CD4-positive, alpha-beta T cell treated with Interleukin-21 for 1 hour (primary cell): ENCODE data around the gene NSD2.
"Not testable (repeated sequence)": the region's sequence is repeated elsewhere in the genome, so short reads cannot be mapped to it uniquely, and the experiment has no call there.

Source experiments
- DNase-seq: peaks from one replicate; pipeline ENCODE4 v3.0.0-alpha.2; 2020

NSD2 gene

GRCh38 chr4:1842339-1842895, 28.8 kb upstream of the NSD2 start:
- DNase-seq = no peak

GRCh38 chr4:1842993-1843448, 28.2 kb upstream of the NSD2 start:
- DNase-seq = no peak

DNA sequence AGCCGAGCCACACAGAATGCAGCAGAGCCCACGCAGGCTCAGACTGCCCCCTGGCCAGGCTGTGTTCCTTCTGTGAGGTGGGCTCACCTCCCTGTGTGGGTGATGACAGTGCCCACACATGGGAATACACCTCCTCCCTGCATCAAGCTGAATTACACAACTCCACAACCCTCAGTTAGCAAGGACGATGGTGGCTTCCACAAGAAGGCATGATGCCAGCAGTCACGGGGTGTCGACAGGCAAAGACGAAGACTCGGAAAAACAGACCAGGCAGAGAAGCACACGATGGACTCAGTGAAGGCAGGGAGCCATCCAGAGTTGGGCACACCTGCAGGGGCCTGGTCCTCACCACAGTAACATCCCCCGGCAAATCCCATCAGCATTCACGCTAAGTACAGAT, 27.3 kb upstream of the NSD2 start:
- no peak for DNase-seq

- not testable (repeated sequence) for DNase-seq
Observed at GRCh38 chr4:1844618-1845017, 26.6 kb upstream of the NSD2 start.

GRCh38 chr4:1846580-1846979, 24.6 kb upstream of the NSD2 start:
- no peak for DNase-seq

DNA sequence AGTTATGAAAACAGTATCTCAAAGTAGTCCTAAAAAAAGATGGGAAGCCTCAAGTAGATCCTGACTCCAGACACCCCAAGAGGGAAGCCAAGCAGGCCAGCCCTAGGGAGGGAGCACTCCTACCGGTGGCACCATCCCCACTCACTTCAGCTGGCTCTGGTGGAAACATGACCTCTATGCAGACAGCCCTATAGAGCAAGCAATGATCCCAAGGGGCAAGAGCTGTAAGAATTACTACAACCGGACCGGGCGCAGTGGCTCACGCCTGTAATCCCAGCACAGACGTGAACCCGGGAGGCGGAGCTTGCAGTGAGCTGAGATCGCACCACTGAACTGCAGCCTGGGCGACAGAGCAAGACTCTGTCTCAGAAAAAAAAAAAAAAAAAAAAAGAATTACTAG, 20.9 kb upstream of the NSD2 start:
- DNase-seq = no peak

GRCh38 chr4:1851160-1851559, 20.0 kb upstream of the NSD2 start:
- DNase-seq = no peak

DNA sequence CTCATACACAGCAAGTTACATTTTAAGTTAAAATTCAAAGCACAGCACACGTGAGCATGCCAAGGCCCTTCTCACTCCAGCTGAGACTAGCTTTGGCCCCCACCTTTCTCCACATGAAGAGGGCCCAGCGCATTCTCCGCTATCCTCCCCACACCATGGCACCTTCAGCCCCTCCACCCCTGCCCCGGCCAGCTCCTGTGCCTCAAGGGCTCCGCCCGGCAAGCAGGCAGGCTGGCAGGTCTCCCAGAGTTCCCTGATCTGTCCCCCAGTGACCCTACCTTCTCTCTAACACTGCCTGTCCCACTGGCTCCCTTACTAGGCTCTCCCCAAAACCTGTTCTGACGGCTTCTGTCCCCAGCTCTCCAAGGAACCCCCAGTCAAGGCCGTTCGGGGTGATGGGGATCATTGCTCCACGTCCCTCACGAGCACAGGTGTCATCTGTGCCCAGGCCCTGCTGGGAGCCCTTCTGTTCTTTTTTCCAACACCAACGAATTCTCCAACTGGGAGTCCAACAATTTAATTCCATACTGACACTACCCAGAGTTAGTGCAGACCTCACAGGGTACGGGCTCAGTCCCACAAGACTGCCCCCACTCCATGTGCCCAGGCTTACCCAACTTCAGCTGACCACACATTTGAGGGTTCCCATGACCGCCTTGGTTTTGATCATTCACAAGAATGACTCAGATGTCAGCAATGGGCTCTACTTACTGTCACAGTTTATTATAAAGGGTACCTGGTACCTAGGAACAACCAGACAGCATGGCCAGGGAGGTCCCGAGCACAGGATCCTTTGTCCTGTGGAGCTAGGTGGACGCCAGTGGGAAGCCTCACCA, 19.4 kb upstream of the NSD2 start:
- no peak for DNase-seq

- no peak for DNase-seq
Observed at GRCh38 chr4:1852904-1853623, 18.1 kb upstream of the NSD2 start.

DNA sequence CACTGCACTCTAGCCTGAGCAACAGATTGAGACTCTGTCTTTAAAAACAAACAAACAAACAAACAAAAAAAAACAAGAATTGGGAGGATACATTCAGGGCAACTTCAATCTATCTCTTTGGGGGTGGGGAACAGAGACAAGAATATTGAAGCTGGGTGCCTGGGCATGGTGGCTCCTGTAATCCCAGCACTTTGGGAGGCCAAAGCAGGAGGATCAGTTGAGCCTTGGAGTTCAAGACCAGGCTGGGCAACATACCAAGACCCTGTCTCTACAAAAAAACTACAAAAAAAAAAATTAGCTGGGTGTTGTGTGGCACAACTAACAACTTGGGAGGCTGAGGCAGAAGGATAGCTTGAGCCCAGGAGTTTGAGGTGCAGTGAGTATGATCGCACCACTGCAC, 16.4 kb upstream of the NSD2 start:
- no peak for DNase-seq

GRCh38 chr4:1855333-1856070, 15.7 kb upstream of the NSD2 start:
- peak; percentile 15 for DNase-seq

DNA sequence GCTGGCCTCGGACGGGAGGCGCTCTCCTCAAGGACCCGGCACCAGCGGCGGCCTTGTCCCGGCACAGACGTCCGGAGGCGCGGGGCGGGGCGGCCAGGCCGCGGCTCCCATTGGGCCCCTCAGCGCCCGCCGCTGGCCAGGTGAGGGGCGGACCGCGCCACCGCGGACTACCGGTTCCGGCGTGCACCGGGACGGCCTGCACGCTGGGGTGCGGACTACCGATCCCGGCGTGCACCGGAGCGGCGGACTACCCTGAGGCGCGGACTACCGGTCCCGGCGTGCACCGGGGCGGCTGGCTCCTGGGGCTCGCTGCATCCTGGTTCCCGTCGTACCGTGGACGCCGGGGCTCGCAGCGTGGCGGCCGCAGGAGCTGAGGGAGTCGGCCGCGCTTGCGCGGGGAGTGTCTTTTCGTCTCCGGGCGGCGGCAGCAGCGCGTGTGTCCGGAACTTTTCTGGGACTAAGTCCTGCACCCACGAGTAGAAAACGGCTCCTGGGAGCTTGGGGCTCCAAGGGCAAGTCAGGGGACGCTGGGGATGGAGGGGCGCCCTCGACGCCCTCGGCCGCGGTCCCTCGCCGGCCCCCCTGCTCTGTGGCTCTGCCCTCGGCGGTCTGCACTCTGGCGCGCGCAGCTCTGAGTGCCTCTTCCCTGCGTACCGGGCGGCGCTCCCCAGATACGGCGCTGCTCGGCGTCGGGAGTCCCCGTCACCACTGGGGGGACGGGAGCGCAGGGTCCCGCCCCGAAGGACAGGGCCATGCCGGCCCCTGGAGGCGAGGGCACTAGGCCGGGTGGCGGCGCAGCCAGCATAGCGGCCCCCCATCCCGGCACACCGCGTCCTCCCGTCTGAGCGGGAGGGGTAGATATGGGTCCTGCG, 14.9 kb upstream of the NSD2 start, which contains the start of gene LETM1:
LETM1 (minus strand) TSS at position 86 of the 872 bp plus-strand sequence. CDS start 206 bp downstream, outside the sequence.
- peak; percentile 94 for DNase-seq

GRCh38 chr4:1856943-1857699, 14.1 kb upstream of the NSD2 start:
- no peak for DNase-seq

DNA sequence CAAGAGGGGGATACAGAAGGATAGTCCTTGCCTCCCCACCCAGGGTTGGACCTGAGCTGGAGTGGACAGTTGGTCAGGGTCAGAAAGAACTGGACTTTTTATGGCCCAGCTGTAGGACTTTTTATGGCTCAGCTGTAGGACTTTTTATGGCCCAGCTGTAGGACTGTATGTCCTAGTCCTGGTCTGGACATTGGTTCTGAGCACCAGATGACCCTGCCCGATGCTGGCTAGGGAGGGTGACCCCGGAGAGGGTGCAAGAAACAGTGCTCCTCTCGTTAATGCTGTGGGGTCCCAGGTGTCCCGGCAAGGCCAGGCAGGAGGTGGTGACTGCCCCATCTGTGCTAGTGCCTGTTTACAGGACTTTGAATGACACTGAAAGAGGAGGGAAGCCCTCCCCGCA, 13.3 kb upstream of the NSD2 start:
- no peak for DNase-seq

DNA sequence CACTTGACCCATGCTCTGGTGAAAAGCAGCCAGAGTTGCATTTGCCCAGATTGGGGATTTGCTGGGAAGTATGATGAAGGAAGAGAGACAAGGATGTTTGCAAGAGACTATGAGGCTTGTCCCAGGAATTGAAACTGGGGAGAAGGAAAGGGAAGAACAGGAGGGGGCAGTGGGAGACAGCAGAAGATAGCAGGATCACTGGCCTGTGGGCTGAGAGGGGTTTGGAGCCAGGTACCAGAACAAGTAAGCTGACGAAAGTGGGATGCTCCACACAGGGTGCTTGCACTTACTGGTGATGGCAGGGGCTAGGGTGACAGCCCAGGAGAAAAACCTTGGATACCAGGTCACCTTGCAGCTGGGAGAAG, 11.8 kb upstream of the NSD2 start:
- DNase-seq = no peak

GRCh38 chr4:1862055-1862911, 8.9 kb upstream of the NSD2 start:
- peak; percentile 11 for DNase-seq

- no peak for DNase-seq
Observed at GRCh38 chr4:1862961-1863296, 8.3 kb upstream of the NSD2 start.

DNA sequence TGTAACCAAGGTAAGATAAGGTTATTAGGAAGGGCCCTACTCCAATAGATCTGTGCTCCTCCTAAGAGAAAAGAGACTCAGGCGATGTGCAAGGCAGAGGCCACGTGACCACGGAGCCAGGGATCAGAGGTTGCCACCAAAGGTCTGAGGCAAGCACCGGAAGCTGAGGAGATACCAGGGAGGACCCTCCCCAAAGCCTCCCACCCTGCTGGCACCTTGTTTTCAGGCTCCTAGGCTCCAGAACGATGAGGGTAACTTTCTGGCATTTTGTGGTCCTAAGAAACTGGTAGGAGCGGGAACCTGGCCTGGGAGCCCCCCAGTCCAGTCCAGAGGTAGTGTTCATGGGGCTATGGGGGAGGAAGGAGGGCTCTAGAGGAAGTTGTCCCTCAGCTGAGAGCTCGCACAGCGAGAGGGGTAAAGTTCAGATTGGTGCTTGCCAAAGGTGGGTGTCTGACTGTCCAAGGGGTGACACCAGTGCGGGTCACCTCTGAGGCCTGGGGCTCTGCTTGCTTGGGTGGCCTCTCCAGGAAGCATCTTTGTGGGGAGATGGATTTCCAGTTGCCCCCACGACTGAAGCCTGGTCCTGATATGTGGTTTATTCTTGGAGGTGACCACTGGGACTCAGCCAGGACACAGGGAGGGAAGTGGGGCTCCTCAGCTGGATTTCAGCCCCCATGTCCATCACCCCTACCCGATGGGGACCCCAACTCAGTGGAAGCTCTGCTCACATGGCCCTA, 7.7 kb upstream of the NSD2 start:
- no peak for DNase-seq

- no peak for DNase-seq
Observed at GRCh38 chr4:1864076-1865008, 6.9 kb upstream of the NSD2 start.
